BLaER1 treated with 17β-estradiol and CSF1 and Interleukin-3, amounts not matched to agents 10 nM and 100 nM (cell line): ENCODE results near the gene CPSF7.

Source experiments
- H3K27ac ChIP-seq, 11 experiments: shearing (Covaris generic); formaldehyde crosslinking; 2 replicates each; pipeline ENCODE4 v1.8.1; 2022
- H3K27me3 ChIP-seq, 11 experiments: shearing (Covaris generic); formaldehyde crosslinking; 2 replicates each; pipeline ENCODE4 v1.8.1; 2022
- H3K36me3 ChIP-seq, 11 experiments: shearing (Covaris generic); formaldehyde crosslinking; 2 replicates each; pipeline ENCODE4 v1.8.1; 2022
- H3K4me1 ChIP-seq, 10 experiments: shearing (Covaris generic); formaldehyde crosslinking; 2 replicates each; pipeline ENCODE4 v1.8.1; 2022
- H3K4me2 ChIP-seq, 11 experiments: shearing (Covaris generic); formaldehyde crosslinking; 2 replicates each; pipeline ENCODE4 v1.8.1; 2022
- H3K4me3 ChIP-seq, 10 experiments: shearing (Covaris generic); formaldehyde crosslinking; 2 replicates each; pipeline ENCODE4 v1.8.1; 2022
- H3K9ac ChIP-seq, 11 experiments: shearing (Covaris generic); formaldehyde crosslinking; 2 replicates each; pipeline ENCODE4 v1.8.1; 2022
- H3K9me3 ChIP-seq, 11 experiments: shearing (Covaris generic); formaldehyde crosslinking; replicated peaks in 1 of 11; 2 replicates each; pipeline ENCODE4 v1.8.1; 2022
- H4K20me1 ChIP-seq, 11 experiments: shearing (Covaris generic); formaldehyde crosslinking; 2 replicates each; pipeline ENCODE4 v1.8.1; 2022
- Cebpa-rat ChIP-seq, 11 experiments: shearing (Covaris generic); IDR thresholded peaks; 2 replicates each; pipeline ENCODE4 v1.8.1; 2022

Gene CPSF7

GRCh38 chr11:61413496-61413895 lies 16.3 kb downstream of the CPSF7 start:
- TF ChIP-seq Cebpa-rat (IDR thresholded peaks at IDR 0.05): no peak
- Histone ChIP-seq H3K27me3 (no peaks in the 10 kb centered on the region), H3K4me2 (no peak overlapping the region), H3K9ac (no peak overlapping the region), H3K4me3 (no peak overlapping the region), H3K27ac (no peak overlapping the region), H3K4me1 (peaks cover 10 to 42% (median 23%) of the 10 kb centered on the region in 10 experiments; a peak in 19 of 20 replicates), H4K20me1 (peaks cover 30 to 100% (median 69%) of the 10 kb centered on the region in 11 experiments), H3K36me3 (peaks cover 100% of the 10 kb centered on the region in 11 experiments), H3K9me3 (no peaks in the 10 kb centered on the region)

- no peak for TF ChIP-seq Cebpa-rat (IDR thresholded peaks at IDR 0.05)
Observed at GRCh38 chr11:61411589-61411988, 18.2 kb downstream of the CPSF7 start.

GRCh38 chr11:61406991-61407728 lies 22.6 kb downstream of the CPSF7 start:
- H3K9me3 ChIP-seq: no peaks in the 10 kb centered on the region

More at GRCh38 chr11:61411589-61411988, 18.2 kb downstream of the CPSF7 start:
- no peak overlapping the region for H3K4me2 ChIP-seq
- no peak overlapping the region for H3K9ac ChIP-seq
- H3K4me1 ChIP-seq: peaks cover 10 to 23% (median 13%) of the 10 kb centered on the region in 10 experiments; a peak in 19 of 20 replicates
- no peak overlapping the region for H3K4me3 ChIP-seq
- H3K9me3 ChIP-seq: no peaks in the 10 kb centered on the region
- peaks cover 19 to 100% (median 63%) of the 10 kb centered on the region in 11 experiments; a peak in 20 of 22 replicates for H4K20me1 ChIP-seq
- no peaks in the 10 kb centered on the region for H3K27me3 ChIP-seq
- peaks cover 100% of the 10 kb centered on the region in 11 experiments for H3K36me3 ChIP-seq
- H3K27ac ChIP-seq: no peak overlapping the region

GRCh38 chr11:61406067-61406466 lies 23.7 kb downstream of the CPSF7 start:
- Histone ChIP-seq H3K4me1 (peaks cover 0 to 19% (median 0%) of the 10 kb centered on the region in 10 experiments; a peak in 4 of 20 replicates), H3K27me3 (no peaks in the 10 kb centered on the region), H3K4me3 (no peak overlapping the region), H3K9me3 (no peaks in the 10 kb centered on the region), H3K4me2 (no peak overlapping the region), H3K36me3 (peaks cover 82 to 100% (median 99%) of the 10 kb centered on the region in 11 experiments), H4K20me1 (peaks cover 29 to 96% (median 65%) of the 10 kb centered on the region in 11 experiments; a peak in 20 of 22 replicates), H3K9ac (no peak overlapping the region), H3K27ac (no peak overlapping the region)
- TF ChIP-seq Cebpa-rat (IDR thresholded peaks at IDR 0.05): no peak

More at GRCh38 chr11:61406991-61407728, 22.6 kb downstream of the CPSF7 start:
- no peak for TF ChIP-seq Cebpa-rat (IDR thresholded peaks at IDR 0.05)
- H3K4me2 ChIP-seq: no peak overlapping the region
- H3K9ac ChIP-seq: no peak overlapping the region
- H3K4me3 ChIP-seq: no peak overlapping the region
- peaks cover 29 to 96% (median 66%) of the 10 kb centered on the region in 11 experiments; a peak in 20 of 22 replicates for H4K20me1 ChIP-seq
- H3K4me1 ChIP-seq: peaks cover 0 to 14% (median 0%) of the 10 kb centered on the region in 10 experiments; a peak in 4 of 20 replicates
- H3K36me3 ChIP-seq: peaks cover 93 to 100% (median 100%) of the 10 kb centered on the region in 11 experiments
- H3K27me3 ChIP-seq: no peaks in the 10 kb centered on the region
- no peak overlapping the region for H3K27ac ChIP-seq

DNA sequence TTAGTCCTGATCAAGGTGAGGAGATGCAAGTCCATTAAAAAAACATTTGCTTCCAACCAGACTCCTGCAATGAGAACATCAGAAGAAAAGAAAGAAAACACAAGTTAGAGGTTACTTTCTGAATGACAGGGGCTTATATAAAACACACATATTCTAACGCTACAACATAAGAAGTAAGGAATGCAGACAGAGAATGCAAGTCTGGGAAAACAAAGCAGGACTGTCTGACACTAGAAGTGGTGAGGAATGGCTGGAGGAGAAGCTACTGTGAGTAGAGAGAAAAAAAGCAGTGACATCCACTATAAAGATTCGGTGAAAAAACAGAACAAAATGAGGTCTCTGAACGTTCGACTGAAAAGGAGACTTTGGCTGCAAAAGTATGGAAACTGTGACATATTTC lies 25.1 kb downstream of the CPSF7 start:
- no peak overlapping the region for H3K9ac ChIP-seq
- no peak overlapping the region for H3K4me3 ChIP-seq
- H4K20me1 ChIP-seq: peaks cover 29 to 83% (median 63%) of the 10 kb centered on the region in 11 experiments; a peak in 20 of 22 replicates
- H3K9me3 ChIP-seq: no peaks in the 10 kb centered on the region
- H3K4me1 ChIP-seq: peaks cover 0 to 24% (median 0%) of the 10 kb centered on the region in 10 experiments; a peak in 4 of 20 replicates
- H3K27me3 ChIP-seq: no peaks in the 10 kb centered on the region
- no peak overlapping the region for H3K4me2 ChIP-seq
- H3K36me3 ChIP-seq: peaks cover 68 to 93% (median 89%) of the 10 kb centered on the region in 11 experiments
- TF ChIP-seq Cebpa-rat (IDR thresholded peaks at IDR 0.05): no peak
- H3K27ac ChIP-seq: no peak overlapping the region

DNA sequence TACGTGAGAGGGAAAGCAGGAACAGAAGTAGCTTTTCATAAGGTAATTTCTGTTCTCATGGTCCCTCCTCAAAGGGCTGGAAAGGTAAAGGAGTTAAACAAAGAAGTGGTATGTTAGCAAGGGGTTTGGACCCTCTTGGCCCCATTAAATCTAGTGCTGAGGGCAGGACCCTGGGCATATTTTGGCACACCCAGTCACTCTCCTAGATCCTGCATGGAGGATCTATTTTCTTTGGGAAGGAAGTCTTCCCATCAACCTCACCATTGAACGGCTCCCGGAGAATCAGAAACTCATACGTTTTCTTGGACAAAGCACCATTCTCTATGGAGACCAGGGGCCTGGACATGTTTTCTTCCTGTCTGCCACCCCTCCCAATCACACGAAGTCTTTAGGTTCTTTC lies 25.7 kb downstream of the CPSF7 start:
- peaks cover 63 to 88% (median 84%) of the 10 kb centered on the region in 11 experiments for H3K36me3 ChIP-seq
- H3K27me3 ChIP-seq: no peaks in the 10 kb centered on the region
- no peak for TF ChIP-seq Cebpa-rat (IDR thresholded peaks at IDR 0.05)
- H3K4me3 ChIP-seq: no peak overlapping the region
- peaks cover 29 to 77% (median 63%) of the 10 kb centered on the region in 11 experiments; a peak in 20 of 22 replicates for H4K20me1 ChIP-seq
- H3K4me2 ChIP-seq: peak overlapping the region in 2 of 11 experiments; percentile 1 to 10; a peak in 2 of 22 replicates
- H3K9ac ChIP-seq: no peak overlapping the region
- no peak overlapping the region for H3K27ac ChIP-seq
- H3K9me3 ChIP-seq: no peaks in the 10 kb centered on the region
- peaks cover 0 to 24% (median 0%) of the 10 kb centered on the region in 10 experiments; a peak in 4 of 20 replicates for H3K4me1 ChIP-seq

GRCh38 chr11:61403658-61404057 lies 26.1 kb downstream of the CPSF7 start:
- Histone ChIP-seq H3K27me3 (no peaks in the 10 kb centered on the region), H3K4me3 (no peak overlapping the region), H3K9ac (no peak overlapping the region), H4K20me1 (peaks cover 29 to 73% (median 61%) of the 10 kb centered on the region in 11 experiments; a peak in 20 of 22 replicates), H3K4me1 (peaks cover 0 to 24% (median 0%) of the 10 kb centered on the region in 10 experiments; a peak in 4 of 20 replicates), H3K9me3 (no peaks in the 10 kb centered on the region), H3K27ac (no peak overlapping the region), H3K36me3 (peaks cover 63 to 86% (median 81%) of the 10 kb centered on the region in 11 experiments), H3K4me2 (peak overlapping the region in 2 of 11 experiments; percentile 1 to 10; a peak in 2 of 22 replicates)
- no peak for TF ChIP-seq Cebpa-rat (IDR thresholded peaks at IDR 0.05)

- peaks cover 21 to 52% (median 44%) of the 10 kb centered on the region in 11 experiments; a peak in 20 of 22 replicates for H4K20me1 ChIP-seq
- H3K27ac ChIP-seq: no peak overlapping the region
- no peak for TF ChIP-seq Cebpa-rat (IDR thresholded peaks at IDR 0.05)
- H3K4me2 ChIP-seq: no peak overlapping the region
- H3K27me3 ChIP-seq: no peaks in the 10 kb centered on the region
- peaks cover 55 to 81% (median 61%) of the 10 kb centered on the region in 11 experiments for H3K36me3 ChIP-seq
- no peak overlapping the region for H3K9ac ChIP-seq
- no peaks in the 10 kb centered on the region for H3K9me3 ChIP-seq
- H3K4me3 ChIP-seq: no peak overlapping the region
- H3K4me1 ChIP-seq: peaks cover 0 to 24% (median 0%) of the 10 kb centered on the region in 10 experiments; a peak in 5 of 20 replicates
Observed at GRCh38 chr11:61401573-61401972, 28.2 kb downstream of the CPSF7 start.

GRCh38 chr11:61401173-61401572 lies 28.6 kb downstream of the CPSF7 start:
- no peaks in the 10 kb centered on the region for H3K27me3 ChIP-seq
- TF ChIP-seq Cebpa-rat (IDR thresholded peaks at IDR 0.05): no peak
- H4K20me1 ChIP-seq: peaks cover 17 to 48% (median 40%) of the 10 kb centered on the region in 11 experiments; a peak in 18 of 22 replicates
- no peak overlapping the region for H3K9ac ChIP-seq
- peaks cover 52 to 81% (median 57%) of the 10 kb centered on the region in 11 experiments for H3K36me3 ChIP-seq
- no peaks in the 10 kb centered on the region for H3K9me3 ChIP-seq
- no peak overlapping the region for H3K27ac ChIP-seq
- peaks cover 0 to 24% (median 0%) of the 10 kb centered on the region in 10 experiments; a peak in 5 of 20 replicates for H3K4me1 ChIP-seq
- no peak overlapping the region for H3K4me3 ChIP-seq
- no peak overlapping the region for H3K4me2 ChIP-seq
